Measurements from ENCODE around the gene NF1. TPM values are rescaled to one million over a fixed set of nuclear protein-coding genes. Genes with fewer than 3 reads are reported as not detected.
"Not testable (repeated sequence)": the region's sequence is repeated elsewhere in the genome, so short reads cannot be mapped to it uniquely, and the experiment has no call there.

The NF1 gene
- total RNA-seq, 1 donor from 2014 or later = 69.9 TPM

DNA sequence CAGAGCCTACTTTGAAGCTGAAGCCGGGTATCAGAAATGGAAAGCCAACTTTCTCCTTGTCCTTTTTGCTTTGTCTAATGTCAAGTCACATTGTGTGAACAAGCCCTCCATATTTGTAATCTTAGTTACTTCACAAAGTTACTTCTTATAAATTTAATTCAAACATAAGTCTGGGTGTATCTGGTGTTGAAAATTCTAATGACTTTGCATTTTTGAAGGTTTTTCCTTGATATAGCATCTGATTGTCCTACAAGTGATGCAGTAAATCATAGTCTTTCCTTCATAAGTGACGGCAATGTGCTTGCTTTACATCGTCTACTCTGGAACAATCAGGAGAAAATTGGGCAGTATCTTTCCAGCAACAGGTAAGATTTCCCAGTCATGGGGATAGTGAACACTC is 165.4 kb downstream of the NF1 start:
- no peak for DNase-seq (ENCODE audit: extremely low spot score, unreplicated experiment)
- Mint-ChIP-seq H3K4me1 (ENCODE audit: unreplicated experiment) (no peaks in the 10 kb centered on the region), H3K4me3 (no peak overlapping the region), H3K27ac (no peak overlapping the region), H3K27me3 (no peaks in the 10 kb centered on the region), H3K36me3 (peaks cover 9% of the 10 kb centered on the region), H3K9me3 (no peaks in the 10 kb centered on the region)
- no peak for TF ChIP-seq CTCF (conservative IDR thresholded peaks at IDR 0.05)

DNA sequence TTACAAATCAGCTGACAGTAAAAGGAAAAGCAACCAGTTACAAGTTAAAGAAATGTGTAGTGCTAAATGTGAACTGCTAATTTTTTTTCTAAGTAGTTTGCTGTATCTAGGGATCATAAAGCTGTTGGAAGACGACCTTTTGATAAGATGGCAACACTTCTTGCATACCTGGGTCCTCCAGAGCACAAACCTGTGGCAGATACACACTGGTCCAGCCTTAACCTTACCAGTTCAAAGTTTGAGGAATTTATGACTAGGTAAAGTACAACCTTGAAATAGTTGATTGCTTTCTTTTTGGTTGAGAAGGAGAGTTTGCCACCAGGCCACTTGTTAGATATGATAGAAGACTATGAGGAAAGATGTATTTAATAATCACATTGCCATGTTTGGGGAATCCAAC is 166.8 kb downstream of the NF1 start:
- H3K36me3 Mint-ChIP-seq = peaks cover 14% of the 10 kb centered on the region
- no peak overlapping the region for H3K27ac Mint-ChIP-seq
- no peak overlapping the region for H3K4me3 Mint-ChIP-seq
- TF ChIP-seq CTCF (conservative IDR thresholded peaks at IDR 0.05) = no peak
- H3K27me3 Mint-ChIP-seq = no peaks in the 10 kb centered on the region
- no peaks in the 10 kb centered on the region for H3K4me1 Mint-ChIP-seq (ENCODE audit: unreplicated experiment)
- DNase-seq (ENCODE audit: extremely low spot score, unreplicated experiment) = no peak
- H3K9me3 Mint-ChIP-seq = no peaks in the 10 kb centered on the region

GRCh38 chr17:31262923-31263322 is 168.1 kb downstream of the NF1 start:
- not testable (repeated sequence) for H3K4me3 Mint-ChIP-seq; H3K27me3 Mint-ChIP-seq; H3K4me1 Mint-ChIP-seq (ENCODE audit: unreplicated experiment); H3K27ac Mint-ChIP-seq; DNase-seq (ENCODE audit: extremely low spot score, unreplicated experiment); H3K9me3 Mint-ChIP-seq
- H3K36me3 Mint-ChIP-seq = peaks cover 26% of the 10 kb centered on the region

GRCh38 chr17:31266042-31266441 is 171.3 kb downstream of the NF1 start:
- no peak for DNase-seq (ENCODE audit: extremely low spot score, unreplicated experiment)
- H3K4me1 Mint-ChIP-seq (ENCODE audit: unreplicated experiment) = peaks cover 6% of the 10 kb centered on the region
- no peaks in the 10 kb centered on the region for H3K9me3 Mint-ChIP-seq
- no peak overlapping the region for H3K27ac Mint-ChIP-seq
- TF ChIP-seq CTCF (conservative IDR thresholded peaks at IDR 0.05) = peak; percentile 19
- no peaks in the 10 kb centered on the region for H3K27me3 Mint-ChIP-seq
- H3K36me3 Mint-ChIP-seq = peaks cover 38% of the 10 kb centered on the region
- H3K4me3 Mint-ChIP-seq = no peak overlapping the region

DNA sequence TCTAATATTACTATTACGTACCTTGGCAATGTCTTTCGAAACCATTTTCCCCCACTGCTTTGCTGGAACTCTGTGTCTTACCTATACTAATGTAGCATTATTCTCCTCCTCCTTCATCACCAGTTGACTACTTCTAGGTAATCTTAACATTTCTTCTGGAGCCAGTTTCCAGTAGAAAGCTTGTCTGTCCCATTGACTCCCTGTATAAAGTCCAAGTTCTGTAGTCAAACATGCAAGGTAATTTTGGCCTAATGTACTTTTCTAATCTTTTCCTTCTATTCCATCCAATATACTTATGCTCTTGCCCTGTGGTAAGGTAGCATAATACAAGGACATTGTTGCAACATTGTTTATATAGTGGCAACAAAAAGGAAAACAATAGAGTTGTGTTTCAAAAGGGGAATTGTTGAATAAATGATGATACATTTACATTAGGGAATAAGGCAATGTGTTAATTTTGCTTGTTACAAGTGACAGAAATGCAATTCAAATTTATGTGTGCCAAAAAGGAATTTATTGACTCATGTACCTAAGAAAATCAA is 174.3 kb downstream of the NF1 start:
- peaks cover 9% of the 10 kb centered on the region for H3K4me1 Mint-ChIP-seq (ENCODE audit: unreplicated experiment)
- TF ChIP-seq CTCF (conservative IDR thresholded peaks at IDR 0.05) = no peak
- H3K27ac Mint-ChIP-seq = peak overlapping the region; percentile 68
- no peak for DNase-seq (ENCODE audit: extremely low spot score, unreplicated experiment)
- no peaks in the 10 kb centered on the region for H3K9me3 Mint-ChIP-seq
- H3K36me3 Mint-ChIP-seq = peaks cover 43% of the 10 kb centered on the region
- no peak overlapping the region for H3K4me3 Mint-ChIP-seq
- H3K27me3 Mint-ChIP-seq = no peaks in the 10 kb centered on the region

GRCh38 chr17:31269578-31269983 is 174.8 kb downstream of the NF1 start:
- no peak overlapping the region for H3K4me3 Mint-ChIP-seq
- H3K36me3 Mint-ChIP-seq = peaks cover 48% of the 10 kb centered on the region
- H3K27me3 Mint-ChIP-seq = no peaks in the 10 kb centered on the region
- peak overlapping the region; percentile 68 for H3K27ac Mint-ChIP-seq
- no peaks in the 10 kb centered on the region for H3K9me3 Mint-ChIP-seq
- peaks cover 9% of the 10 kb centered on the region for H3K4me1 Mint-ChIP-seq (ENCODE audit: unreplicated experiment)
- TF ChIP-seq CTCF (conservative IDR thresholded peaks at IDR 0.05) = no peak
- DNase-seq (ENCODE audit: extremely low spot score, unreplicated experiment) = no peak

Measured in type B pancreatic cell (in vitro differentiated cells).